Choroid plexus epithelial cell (primary cell): ENCODE measurements around the gene ARF1.

ENCODE experiments used
- DNase-seq: peaks from one replicate; pipeline ENCODE4 v3.0.0-alpha.2; 2010; ENCODE audit warnings: low read depth
- H3K4me3 ChIP-seq: 2 replicates; pipeline ENCODE4 v1.5.1; 2011; ENCODE audit warnings: low read depth, mild to moderate bottlenecking, control low read depth, low read length, moderate library complexity
- CTCF ChIP-seq: conservative IDR thresholded peaks from 2 replicates; pipeline ENCODE4 v1.5.1; 2011; ENCODE audit warnings: low read depth, mild to moderate bottlenecking, control low read depth, inconsistent platforms, low read length, moderate library complexity

ARF1 gene

GRCh38 chr1:228050571-228051231 lies 31.8 kb upstream of the ARF1 start:
- H3K4me3 ChIP-seq, result no peak overlapping the region
- no peak for TF ChIP-seq CTCF
- no peak for DNase-seq

GRCh38 chr1:228058172-228058948 lies 24.1 kb upstream of the ARF1 start:
- no peak for TF ChIP-seq CTCF
- no peak for DNase-seq
- H3K4me3 ChIP-seq, result no peak overlapping the region

- TF ChIP-seq CTCF, result no peak
- no peak overlapping the region for H3K4me3 ChIP-seq
- no peak for DNase-seq
These were observed 23.4 kb upstream of the ARF1 start for GRCh38 chr1:228058949-228059633.

- DNase-seq, result no peak
- no peak for TF ChIP-seq CTCF
- H3K4me3 ChIP-seq, result no peak overlapping the region
These were observed 22.7 kb upstream of the ARF1 start for GRCh38 chr1:228059634-228060457.

- DNase-seq, result no peak
- TF ChIP-seq CTCF, result no peak
- H3K4me3 ChIP-seq, result no peak overlapping the region
These were observed 21.9 kb upstream of the ARF1 start for GRCh38 chr1:228060458-228061190.
